Smooth muscle cell of trachea (primary cell): ENCODE results near the gene MRAP. TPM values are rescaled to one million over a fixed set of nuclear protein-coding genes. Genes with fewer than 3 reads are reported as not detected.

ENCODE experiments used
- total RNA-seq: library from RNA; depleted of rRNA; stranded (reverse); fragments of >200 nt; gene quantifications from 2 replicates; pipeline ENCODE4 v1.2.1, GENCODE V29; 2014

MRAP gene
- 0.17 TPM in 1 of 2 replicates, not detected in the other for total RNA-seq

GRCh38 chr21:32298658-32299081, at the start of gene MRAP:
Gene MRAP (plus strand): TSS chr21:32298855. CDS start chr21:32298972, 117 bp downstream.

GRCh38 chr21:32278518-32279376, 19.9 kb upstream of the MRAP start, which contains the start of gene MIS18A:
Gene MIS18A (minus strand): TSS chr21:32279049. CDS start chr21:32279014, 35 bp downstream.

Other genes starting within 250 kb of the MRAP start
- gene MIS18A, start 19.8 kb upstream of the MRAP start, total RNA-seq = 3.8 and 15.3 TPM in 2 replicates
- 17.5 and 25.5 TPM in 2 replicates for gene URB1, start 94.2 kb downstream of the MRAP start, total RNA-seq
- 5.4 and 5.5 TPM in 2 replicates for gene EVA1C, start 113.9 kb downstream of the MRAP start, total RNA-seq